Activated CD8-positive, alpha-beta memory T cell treated with anti-CD3 and anti-CD28 coated beads for 36 hours (primary cell): Measurements from ENCODE around the gene FAM78A. TPM values are rescaled to one million over a fixed set of nuclear protein-coding genes. Genes with fewer than 3 reads are reported as not detected.

Experiments used
- CTCF ChIA-PET: fragments of 350-600 bp; sonication (Branson Sonifier 250); formaldehyde crosslinking; loops from one replicate; lab custom pipeline; 2021; ENCODE audit warnings: antibody characterized with exemption; lab: Charles Lee
- POLR2A ChIA-PET: fragments of 350-600 bp; sonication (Branson Sonifier 250); formaldehyde crosslinking; loops from one replicate; lab custom pipeline; 2021; ENCODE audit warnings: antibody characterized with exemption; lab: Charles Lee
- total RNA-seq, 2 experiments: library from RNA; stranded (reverse); gene quantifications; one replicate each; pipeline ENCODE4 v1.2.3, GENCODE V29; 2021

Gene FAM78A, protein sequence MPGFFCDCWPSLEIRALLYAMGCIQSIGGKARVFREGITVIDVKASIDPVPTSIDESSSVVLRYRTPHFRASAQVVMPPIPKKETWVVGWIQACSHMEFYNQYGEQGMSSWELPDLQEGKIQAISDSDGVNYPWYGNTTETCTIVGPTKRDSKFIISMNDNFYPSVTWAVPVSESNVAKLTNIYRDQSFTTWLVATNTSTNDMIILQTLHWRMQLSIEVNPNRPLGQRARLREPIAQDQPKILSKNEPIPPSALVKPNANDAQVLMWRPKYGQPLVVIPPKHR
- 10 to 100 TPM; 46.4 to 48.4 TPM for total RNA-seq

DNA sequence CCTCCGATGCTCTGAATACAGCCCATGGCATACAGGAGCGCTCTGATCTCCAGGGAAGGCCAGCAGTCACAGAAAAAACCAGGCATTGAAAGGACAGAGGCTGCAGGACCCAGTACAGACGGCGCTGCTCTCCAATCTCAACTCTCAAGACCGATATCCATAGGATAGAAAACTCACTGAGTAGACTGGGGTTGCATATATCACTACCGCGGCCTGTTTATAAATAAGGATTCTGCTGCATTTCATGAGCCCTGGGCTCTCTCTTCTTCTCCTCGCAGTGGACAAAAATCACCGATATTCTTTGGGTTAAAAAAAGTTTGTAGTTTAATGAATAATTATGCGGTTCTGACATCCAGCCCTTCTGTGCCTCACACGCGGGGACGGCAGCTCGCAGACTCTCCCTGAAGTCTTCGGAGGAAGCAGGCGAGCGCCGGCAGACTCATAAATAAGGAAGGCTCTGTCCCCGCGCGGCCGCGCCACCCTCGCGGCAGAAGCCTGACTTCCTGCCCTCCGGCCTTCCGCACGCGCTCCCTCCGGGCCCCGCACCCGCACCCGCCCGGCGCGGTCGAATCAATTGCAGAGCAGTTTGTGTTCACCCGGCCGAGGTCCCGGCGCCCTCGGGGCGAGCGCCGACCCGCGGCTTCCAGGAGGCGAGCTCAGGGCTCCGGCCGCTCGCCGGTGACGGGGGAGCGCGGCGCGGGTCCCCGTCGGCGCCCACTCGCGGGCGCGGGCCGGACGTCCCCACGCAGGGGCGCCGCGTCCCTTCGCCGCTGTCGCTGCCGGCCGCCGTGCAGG lies at the start of gene FAM78A:
TSS of gene FAM78A (minus strand) at position 417 of the 795 bp plus-strand sequence. CDS start at position 86, 331 bp downstream.
- POLR2A ChIA-PET: interaction anchor here (1.0 to 5.2 kb wide), 5 partner anchors 10 to 38 kb away, joined by 3 to 62 read pairs (median 6); no protein-coding TSS in a partner anchor
- CTCF ChIA-PET: interaction anchor here (0.5 to 9.8 kb wide), 4 partner anchors 10 to 192 kb away, joined by 3 to 84 read pairs (median 6); no protein-coding TSS in a partner anchor

DNA sequence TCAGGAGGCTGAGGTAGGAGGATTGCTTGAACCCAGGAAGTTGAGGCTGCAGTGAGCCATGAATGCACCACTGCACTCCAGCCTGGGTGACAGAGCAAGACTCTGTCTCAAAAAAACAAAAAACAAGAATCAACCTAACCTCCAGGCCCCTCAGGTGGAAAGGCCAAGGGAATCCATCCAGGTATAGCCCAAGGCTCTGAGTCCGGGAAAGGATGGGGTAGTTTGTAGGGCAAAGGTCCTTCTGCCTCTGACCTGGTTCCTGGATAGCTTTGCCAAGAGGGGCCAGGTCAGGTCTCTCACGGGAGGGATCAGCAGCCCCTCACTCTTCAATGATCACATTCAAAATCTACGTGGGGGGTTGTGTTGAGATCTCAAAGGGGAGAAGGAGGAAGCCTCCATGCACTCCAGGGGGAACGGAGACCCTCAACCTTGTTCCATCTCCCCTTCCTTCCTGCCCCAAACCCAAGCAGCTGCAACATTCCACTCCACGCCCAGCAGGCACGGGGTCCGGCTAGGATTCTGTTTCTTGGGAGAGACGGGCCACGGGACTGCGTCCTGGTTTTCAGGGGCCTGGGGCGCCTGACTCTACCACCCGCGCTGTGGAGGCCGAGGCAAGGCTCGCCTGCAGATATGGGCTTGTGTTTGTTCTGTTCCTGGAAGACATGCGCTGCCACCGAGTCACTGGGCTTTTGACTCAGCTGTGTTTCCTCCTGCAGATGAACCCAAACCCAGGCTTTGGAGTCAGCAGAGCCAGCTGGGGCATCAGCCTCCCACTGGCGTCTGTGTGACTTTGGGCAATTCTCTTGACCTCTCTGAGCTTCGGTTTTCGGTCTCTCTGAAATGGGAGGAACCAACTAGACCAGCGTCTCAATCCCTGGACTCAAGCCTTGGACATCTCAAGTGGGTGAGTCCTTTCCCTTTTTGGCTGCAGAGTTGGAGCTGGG lies 48.7 kb upstream of the FAM78A start:
- ChIA-PET CTCF (interaction anchor here (0.7 to 2.1 kb wide), 2 partner anchors 12 to 137 kb away, joined by 3 to 8 read pairs; no protein-coding TSS in a partner anchor), POLR2A (no interaction called here)

DNA sequence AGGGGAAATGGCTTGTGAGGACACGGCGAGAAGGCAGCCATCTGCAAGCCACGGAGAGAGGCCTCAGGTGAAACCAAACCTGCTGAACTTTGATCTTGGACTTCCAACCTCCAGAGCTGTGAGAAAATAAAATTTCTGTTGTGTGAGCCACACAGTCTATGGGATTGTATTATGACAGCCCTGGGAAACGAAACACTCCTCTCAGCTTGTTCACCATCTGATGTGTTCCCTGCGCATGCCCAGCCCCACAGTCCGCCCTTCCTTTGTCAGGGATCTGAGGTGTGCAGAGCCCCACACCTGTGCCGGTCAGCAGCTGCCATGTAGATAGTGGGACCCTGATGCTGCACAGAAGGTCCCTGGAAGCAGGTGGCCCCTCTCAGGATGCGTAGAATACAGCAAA lies 47.3 kb upstream of the FAM78A start:
- POLR2A ChIA-PET: no interaction called here
- CTCF ChIA-PET: interaction anchor here (1.1 kb wide), 1 partner anchor 13 kb away, joined by 3 read pairs; no protein-coding TSS in a partner anchor

DNA sequence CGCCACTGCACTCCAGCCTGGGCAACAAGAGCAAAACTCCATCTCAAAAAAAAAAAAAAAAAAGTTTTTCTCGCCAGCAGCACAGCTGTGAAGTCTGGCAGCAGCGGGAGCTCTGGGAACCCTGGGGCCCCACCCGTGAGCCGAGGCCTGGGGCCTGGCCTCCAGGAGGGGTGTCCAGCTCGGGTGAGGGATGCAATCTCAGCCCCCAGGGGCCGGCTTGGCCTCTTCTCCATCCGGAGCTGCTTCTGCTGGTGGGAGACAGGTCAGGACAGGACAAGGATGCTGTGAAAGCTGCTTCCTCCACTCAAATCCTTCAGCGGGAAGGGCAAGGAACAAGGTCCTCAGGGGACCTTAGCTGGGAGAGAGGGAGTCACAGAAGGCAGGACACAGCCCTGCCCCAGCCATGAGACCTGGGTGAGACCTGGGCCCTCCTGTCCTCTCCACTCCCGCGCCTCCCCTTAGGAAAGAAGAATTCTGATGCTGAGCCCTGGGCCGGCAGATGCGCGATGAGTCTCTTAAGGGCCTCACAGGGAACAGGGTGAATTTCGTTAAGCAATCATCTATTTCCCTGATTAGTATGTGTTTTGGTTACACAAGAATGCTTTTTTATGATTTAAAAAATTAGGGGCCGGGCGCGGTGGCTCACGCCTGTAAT lies 43.8 kb upstream of the FAM78A start:
- CTCF ChIA-PET: no interaction called here
- POLR2A ChIA-PET: no interaction called here

DNA sequence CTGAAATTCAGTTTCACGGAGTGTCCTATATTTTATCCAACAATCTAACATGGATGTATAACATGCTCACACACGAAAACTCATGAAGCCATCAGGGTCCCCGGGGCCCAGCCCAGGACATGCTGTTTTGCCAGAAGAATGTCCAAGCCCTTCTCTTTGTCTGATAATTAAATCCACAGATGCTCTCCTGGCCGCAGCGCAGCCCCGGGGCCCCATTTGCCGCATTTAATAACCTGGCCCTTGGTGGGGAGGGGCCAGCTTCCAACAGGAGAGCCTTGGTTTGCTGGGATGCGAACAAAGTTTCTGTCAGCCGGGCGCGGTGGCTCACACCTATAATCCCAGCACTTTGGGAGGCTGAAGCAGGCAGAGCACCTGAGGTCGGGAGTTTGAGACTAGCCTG lies 43.2 kb upstream of the FAM78A start:
- ChIA-PET POLR2A (no interaction called here), CTCF (no interaction called here)

DNA sequence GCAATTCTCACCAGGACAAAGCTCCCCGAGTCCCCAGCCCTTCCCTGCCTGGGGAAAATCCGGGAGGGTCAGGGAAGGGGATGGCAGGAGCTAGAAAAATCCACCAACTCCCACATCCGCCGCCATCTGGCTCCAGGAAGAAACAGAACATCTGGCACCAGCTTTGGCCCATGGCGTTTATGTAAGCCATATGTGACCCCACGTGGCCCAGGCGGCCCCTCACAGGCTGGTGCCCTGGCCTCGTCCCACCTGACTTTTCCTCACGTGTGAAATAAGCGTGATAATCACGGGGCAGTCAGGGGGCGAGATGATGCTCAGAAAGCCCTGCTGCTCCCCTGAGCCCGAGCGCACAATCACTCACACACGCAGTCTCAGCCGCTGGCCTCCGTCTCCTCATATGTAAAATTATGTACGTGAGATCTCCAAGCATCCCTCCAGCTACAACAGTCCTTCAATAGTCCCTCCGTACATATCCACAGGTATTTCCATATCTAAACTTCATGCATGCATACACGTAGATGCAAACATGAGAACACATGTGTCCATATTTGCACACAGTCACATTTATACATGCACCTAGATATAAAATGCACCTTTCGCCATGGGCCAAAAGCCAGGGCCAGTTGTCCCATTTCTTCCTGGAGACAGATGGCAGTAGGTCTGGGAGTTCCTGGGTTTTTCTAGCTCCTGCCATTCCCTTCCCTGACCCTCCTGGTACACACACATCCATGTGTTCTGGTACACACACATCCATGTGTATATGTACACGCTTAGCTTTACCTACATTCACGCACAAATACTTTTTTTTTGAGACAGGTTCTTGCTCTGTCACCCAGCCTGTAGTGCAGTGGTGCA lies 42.1 kb upstream of the FAM78A start:
- POLR2A ChIA-PET: no interaction called here
- CTCF ChIA-PET: no interaction called here

DNA sequence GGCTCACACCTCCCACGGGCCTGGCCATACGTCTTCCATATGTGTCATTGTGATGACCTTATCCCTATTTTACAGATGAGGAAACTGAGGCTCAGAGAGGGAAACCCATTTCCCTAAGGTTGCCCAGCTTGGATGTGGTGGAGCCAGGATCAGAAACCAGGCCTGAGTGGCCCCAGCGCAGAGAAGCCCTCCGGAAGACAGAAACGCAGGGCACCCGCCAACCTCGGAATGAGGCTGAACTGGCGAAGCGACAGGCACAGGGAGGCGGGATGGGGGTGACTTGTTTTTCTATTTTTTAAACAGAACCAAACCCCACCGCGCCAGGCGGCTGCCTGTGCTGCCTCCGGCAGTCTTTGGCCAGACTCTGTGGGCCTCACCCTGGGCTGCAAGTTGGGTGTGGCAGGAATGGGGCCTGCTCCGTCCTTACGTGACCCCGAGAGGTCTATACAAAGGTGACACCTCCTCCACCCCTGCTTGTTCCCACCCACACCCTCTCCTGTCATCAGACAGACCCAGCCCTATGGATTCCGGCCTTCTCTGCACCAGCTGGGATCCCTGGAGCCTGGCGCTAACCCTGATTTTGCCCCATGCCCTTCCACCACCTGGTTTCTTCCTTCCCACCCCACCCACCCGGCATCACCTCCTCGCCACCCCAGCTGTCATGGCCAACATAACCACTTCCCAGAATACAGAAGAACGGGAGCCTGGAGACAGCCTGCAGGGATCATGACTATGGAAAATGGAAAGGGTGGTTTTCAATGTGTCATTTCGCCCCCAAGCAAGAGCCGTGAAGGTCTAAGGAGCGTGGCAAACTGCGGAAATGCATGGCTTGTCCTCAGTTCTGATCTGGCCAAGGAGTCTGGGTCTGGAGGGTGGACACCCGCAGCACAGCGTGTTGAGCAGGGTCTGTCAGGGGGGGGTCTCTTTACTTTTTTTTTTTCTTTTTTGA lies 36.8 kb upstream of the FAM78A start:
- POLR2A ChIA-PET: no interaction called here
- CTCF ChIA-PET: interaction anchor here (1.0 kb wide), 1 partner anchor 121 kb away, joined by 4 read pairs; no protein-coding TSS in a partner anchor

DNA sequence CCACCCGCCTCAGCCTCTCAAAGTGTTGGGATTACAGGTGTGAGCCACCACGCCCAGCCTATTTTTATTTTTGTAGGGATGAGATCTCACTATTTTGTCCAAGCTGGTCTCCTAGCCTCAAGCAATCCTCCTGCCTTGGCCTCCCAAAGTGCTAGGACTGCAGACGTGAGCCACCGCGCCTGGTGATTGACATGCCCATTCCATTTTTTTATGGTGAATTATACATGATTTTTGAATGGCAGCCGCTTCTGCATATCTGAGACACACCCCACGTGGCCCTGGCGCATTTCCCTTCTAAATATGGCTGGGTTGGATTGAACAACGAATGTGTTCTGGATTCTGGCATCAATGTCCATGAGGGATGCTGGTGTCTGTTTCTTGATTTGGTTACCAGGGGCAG lies 35.9 kb upstream of the FAM78A start:
- ChIA-PET CTCF (no interaction called here), POLR2A (interaction anchor here (0.7 kb wide), 1 partner anchor 346 kb away, joined by 4 read pairs; no protein-coding TSS in a partner anchor)

DNA sequence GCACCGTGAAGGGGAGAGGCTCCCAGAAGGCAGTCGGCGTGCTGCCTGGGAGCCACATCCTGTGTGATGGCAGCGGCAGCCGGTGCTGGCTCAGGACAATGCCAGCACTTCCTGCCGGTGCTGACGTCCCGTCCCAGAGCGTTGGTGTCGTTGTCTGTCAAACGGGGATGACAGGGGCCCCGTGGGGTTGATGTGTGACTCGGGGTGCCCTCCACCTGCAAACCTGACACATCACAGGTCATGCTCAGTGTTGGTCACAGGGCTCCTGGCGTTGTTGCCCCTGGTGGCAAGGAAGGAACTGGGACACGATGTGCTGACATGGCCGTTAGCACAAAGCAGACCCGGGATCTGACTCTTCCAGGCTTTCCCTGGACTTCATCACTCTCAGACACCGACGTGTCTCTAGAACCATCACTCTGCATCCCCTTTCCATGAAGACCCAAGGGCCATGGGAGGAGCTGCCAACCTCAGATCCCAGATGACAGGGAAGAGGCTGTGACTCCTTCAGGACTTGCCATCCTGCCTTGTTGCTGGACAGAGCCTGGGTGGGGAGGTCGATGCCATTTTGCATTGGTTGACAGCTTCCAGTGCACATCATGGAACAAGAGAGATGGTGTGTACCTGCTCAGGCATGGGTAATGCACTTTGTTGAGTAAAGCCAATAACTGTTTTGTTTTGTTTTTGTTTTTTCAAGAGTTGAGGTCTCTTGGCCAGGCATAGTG lies 34.7 kb upstream of the FAM78A start:
- ChIA-PET CTCF (interaction anchor here (0.6 to 1.5 kb wide), 5 partner anchors 10 to 186 kb away, joined by 3 to 6 read pairs (median 3); partner anchors contain the start of gene NUP214), POLR2A (no interaction called here)

DNA sequence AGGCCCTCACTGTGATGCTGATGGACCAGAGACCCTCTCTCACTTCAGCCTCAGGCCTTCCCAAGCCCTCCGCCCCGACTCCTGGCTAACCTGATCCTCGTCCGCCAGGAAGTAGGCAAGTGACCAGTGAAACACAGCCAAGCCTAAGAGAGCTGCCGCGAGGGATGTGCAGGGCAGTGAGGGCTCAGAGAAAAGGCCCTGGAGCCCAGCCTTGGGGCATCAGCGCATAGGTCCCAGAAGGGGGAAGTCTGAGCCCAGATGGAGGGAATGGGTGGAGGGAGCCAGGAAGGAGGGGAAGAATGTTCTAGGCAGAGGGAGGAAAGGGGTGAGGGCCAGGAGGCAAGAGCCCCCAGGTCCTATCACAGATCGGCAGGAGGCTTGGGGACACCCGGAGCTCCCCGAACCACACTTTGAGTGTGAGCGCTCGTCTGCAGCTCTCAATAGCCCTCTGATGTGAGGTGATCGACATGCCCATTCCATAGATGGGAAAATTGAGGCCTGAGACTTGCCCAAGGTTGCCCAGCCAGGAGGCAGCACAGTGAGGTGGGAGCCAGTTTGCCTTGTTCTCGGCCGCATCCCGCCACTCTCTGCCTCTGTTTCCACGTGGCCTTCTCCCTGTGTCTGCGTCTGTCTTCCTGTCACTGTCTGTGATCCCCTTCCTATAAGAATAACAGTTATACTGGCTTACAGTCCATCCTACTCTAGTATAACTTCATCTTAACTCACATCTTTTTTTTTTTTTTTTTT lies 33.4 kb upstream of the FAM78A start:
- ChIA-PET POLR2A (interaction anchor here (0.5 kb wide), 1 partner anchor 188 kb away, joined by 3 read pairs; no protein-coding TSS in a partner anchor), CTCF (interaction anchor here (1.5 kb wide), 1 partner anchor 27 kb away, joined by 6 read pairs; no protein-coding TSS in a partner anchor)

DNA sequence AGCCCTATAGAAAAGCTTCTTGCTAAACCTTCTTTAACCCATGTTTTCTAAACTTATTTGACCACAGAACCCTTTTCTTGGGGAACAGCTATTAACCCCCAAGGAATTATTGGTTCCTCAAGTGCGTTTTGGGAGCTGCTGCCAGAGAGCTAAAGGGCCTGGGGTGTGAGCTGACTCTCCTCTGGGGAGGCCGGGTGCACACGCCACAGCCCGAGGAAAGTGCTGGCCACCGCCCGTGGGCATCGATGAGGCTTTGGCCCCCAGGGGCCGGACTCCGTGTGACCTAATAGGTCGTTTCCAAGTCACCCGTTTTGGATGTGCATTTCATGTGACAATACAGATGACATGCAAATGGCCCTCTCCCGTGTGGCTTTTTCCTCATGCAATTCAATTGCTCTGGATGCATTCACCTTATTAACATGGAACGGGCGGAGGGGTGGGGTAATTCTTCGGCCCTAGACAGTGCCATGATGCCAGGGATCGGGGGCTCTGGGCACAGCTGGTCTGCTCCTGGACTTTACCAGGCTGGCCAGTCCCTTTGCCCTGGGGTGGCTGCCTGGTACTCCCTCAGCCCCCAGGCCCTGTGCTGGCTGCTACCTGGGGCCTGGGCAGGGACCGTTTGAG lies 32.7 kb upstream of the FAM78A start:
- ChIA-PET POLR2A (no interaction called here), CTCF (no interaction called here)

DNA sequence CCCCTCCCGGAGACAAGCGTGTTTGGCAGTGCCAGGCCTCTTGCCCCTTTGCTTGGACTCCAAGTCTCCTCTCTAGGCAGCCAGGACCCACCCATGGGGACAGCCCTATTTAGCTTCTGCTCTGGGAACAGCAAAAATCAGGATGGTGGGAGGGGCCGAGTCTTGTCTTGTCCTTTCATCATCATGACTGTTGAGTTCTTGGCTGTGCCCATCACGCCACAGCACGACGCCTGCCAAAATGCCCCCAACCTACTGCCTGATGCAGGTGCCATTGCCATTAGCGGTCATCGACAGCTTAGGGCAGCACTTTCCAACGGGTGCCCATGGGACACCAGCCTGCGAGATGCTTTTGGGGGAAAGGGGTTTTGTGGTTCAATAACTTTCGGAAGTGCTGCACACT lies 32.1 kb upstream of the FAM78A start:
- ChIA-PET POLR2A (no interaction called here), CTCF (interaction anchor here (0.6 kb wide), 1 partner anchor 26 kb away, joined by 6 read pairs; no protein-coding TSS in a partner anchor)

DNA sequence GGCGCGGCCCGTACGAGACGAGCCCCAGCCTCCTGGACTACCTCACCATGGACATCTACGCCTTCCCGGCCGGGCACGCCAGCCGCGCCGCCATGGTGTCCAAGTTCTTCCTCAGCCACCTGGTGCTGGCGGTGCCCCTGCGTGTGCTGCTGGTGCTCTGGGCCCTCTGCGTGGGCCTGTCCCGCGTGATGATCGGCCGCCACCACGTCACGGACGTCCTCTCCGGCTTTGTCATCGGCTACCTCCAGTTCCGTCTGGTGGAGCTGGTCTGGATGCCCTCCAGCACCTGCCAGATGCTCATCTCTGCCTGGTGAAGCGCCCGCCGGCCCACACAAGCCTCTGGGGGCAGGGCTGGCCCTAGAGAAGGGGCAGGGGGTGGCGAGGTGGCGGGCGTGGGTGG lies 31.7 kb upstream of the FAM78A start:
- CTCF ChIA-PET: interaction anchor here (0.6 kb wide), 1 partner anchor 26 kb away, joined by 6 read pairs; no protein-coding TSS in a partner anchor
- POLR2A ChIA-PET: no interaction called here

DNA sequence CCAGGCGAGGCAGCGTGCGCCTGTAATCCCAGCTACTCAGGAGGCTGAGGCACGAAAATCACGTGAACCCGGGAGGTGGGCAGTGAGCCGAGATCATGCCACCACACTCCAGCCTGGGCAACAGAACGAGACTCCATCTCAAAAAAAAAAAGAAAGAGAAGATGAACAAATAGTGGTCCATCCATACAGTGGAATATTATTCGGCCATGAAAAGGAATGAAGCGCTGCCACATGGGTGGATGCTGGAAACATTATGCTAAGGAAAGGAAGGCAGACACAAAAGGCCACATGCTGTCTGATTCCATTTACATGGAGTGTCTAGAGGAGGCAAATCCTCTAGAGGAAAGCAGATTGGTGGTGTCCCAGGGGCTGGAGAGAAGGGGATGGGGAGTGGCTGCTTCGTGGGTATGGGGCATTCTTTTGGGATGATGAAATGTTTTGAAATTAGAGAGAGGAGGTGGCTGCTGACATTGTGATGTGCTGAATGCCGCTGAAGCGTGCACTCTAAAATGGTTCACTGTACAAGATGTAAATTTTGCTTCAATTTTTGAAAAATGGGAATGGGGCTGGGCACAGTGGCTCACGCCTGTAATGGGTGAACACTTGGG lies 30.2 kb upstream of the FAM78A start:
- ChIA-PET CTCF (no interaction called here), POLR2A (no interaction called here)
